SHP77 treated with DMSO at 0.1 percent for 48 hours (cell line): Measurements from ENCODE around the gene ZNF791.
"Not testable (repeated sequence)": the region's sequence is repeated elsewhere in the genome, so short reads cannot be mapped to it uniquely, and the experiment has no call there.

Source experiments
- DNase-seq: peaks from one replicate; lab custom pipeline; 2025; lab: John Stamatoyannopoulos, UW

Gene ZNF791

GRCh38 chr19:12610540-12611360 lies at the start of gene ZNF791, which contains the start of gene ZNF490:
ZNF791 (plus strand) TSS chr19:12610920; CDS start chr19:12611080, 160 bp downstream.
ZNF490 (minus strand) TSS chr19:12610813; CDS start chr19:12610680, 133 bp downstream.
- peak; percentile 90 for DNase-seq

DNA sequence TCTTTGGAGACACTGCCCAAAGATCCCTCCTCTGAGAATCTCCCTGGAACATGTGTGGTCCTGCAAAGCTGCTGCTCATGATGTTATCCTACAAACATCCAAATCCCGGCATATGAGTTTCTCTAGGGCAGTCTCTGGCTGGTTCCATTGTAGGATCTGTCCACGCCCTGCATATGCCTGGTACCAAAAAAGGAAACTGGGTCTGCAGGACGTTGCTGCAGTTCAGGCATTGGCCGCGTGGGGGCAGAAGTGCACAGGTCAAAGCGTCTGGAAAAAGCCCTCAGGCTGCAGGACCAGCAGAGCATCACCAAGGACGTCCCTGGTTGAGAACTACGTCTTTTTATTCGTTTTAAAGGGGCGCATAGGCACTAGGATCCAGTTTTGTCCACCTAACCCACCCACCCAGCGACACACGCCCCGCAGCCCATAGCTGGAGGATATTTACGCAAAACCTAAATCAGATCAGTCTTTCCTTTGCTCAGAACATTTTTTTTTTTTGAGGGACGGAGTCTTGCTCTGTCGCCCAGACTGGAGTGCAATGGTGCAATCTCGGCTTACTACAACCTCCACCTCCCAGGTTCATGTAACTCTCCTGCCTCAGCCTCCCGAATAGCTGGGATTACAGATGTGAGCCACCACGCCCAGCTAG lies 46.6 kb upstream of the ZNF791 start:
- peak; percentile 72 for DNase-seq

DNA sequence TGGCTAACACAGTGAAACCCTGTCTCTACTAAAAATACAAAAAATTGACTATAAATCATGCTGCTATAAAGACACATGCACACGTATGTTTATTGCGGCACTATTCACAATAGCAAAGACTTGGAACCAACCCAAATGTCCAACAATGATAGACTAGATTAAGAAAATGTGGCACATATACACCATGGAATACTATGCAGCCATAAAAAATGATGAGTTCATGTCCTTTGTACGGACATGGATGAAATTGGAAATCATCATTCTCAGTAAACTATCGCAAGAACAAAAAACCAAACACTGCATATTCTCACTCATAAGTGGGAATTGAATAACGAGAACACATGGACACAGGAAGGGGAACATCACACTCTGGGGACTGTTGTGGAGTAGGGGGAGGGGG lies 44.3 kb upstream of the ZNF791 start:
- not testable (repeated sequence) for DNase-seq

GRCh38 chr19:12567951-12568350 lies 42.8 kb upstream of the ZNF791 start:
- no peak for DNase-seq

DNA sequence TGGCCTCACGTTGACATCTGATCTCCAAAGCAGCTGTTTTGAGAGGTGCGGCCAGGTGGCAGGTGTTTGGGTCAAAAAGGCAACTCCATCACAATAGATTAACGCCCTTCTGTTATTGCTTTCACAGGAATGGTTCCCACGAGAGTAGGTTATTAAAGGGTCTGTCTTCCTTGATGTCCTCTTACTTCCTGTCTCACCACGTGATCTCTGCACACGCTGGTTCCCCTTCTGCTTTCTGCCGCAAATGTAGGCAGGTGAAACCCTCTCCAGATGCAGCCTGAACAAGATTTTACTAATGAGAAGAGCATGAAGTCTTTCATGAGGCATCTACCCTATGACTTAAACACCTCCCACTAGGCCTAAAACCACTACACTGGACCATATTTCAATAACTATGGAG lies 36.7 kb upstream of the ZNF791 start:
- DNase-seq, result no peak

DNA sequence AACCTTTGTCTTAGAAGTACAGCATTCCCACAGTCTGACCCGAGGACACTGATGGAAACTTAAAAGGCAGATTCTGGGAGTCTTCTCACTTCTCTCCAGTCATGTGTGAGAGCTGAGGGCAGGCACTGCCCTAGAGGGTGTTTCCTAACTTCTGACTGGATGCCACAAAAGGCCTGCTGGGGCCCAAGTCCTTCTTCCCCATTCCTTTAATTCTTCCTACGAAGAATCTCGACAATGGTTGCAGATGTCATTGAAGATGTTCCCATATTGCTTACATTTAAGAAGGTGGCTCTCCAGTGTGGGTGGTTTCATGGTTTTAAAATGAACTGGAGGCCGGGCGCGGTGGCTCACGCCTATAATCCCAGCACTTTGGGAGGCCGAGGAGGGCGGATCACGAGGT lies 32.1 kb upstream of the ZNF791 start:
- DNase-seq, result no peak

DNA sequence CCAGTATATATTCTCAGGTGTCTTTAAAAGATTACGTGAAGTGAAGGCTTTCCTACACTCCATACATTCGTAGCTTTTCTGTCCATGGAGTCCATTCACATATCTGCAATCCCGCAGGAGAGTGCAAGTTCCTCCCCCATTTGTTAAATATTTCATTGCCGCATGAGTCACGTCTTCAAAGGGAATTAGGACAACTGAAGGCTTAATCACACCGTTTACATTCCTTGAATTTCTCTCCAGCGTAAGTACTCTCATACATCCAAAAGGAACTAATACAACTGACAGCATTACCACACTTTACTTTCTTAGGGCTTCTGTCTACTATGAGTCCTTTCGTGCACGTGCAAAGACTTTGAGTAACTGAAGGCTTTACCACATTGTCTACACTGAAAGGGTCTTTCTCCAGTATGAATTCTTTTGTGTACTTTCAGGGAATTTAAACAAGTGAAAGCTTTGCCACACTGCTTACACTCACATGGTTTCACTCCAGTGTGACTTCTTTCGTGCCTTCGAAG lies 30.5 kb upstream of the ZNF791 start:
- DNase-seq, result no peak

GRCh38 chr19:12581100-12581499 lies 29.6 kb upstream of the ZNF791 start:
- no peak for DNase-seq

- no peak for DNase-seq
Measured at GRCh38 chr19:12596485-12596884, 14.2 kb upstream of the ZNF791 start.

DNA sequence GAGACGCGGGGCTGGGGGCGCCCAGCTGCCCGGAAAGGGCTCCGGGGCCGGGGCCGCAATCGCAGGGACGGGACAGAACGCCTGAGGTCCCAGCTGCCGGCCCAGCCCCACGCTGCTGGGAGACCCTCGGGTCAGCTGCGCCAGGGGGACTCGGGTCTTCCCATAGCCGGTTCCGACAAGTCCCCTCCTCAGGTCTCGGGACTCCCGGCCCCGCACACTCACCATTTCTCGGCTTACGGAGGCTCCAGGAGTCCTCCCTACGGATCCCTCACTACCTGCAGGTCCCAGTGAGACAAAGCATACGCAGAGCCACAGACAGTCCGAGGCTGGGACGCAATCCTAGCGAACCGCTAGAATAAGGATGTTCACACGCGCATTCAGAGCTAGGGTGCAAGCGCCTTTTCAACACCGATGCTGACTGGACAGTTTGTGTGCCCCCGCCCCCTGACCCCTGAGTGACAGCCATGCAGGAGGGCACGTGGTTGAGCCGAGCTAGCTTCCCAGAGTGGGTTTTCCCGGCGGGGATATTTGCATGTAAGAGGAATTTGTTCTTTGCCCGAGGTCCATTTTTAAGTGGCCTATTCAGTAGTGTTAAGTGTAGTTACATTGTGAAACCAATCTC lies 13.7 kb upstream of the ZNF791 start:
- DNase-seq, result no peak

GRCh38 chr19:12597594-12597993 lies 13.1 kb upstream of the ZNF791 start:
- no peak for DNase-seq

DNA sequence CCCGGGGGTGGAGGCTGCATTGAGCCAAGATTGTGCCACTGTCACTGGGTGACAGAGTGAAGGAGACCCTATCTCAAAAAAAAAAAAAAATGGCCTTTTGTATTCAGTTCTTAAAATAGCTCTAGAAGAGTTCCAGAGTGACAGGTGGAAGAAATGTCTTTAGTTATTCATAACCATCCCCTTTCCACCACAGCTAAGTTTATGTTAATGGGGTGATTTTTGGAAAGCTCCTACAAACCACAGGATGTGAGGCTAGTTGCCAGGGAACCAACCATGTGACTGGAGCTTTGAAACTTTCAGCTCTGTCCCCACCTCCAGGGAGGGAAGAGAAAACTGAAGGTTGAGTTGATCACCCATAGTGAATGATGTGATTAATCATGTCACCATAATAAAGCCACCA lies 7.0 kb upstream of the ZNF791 start:
- no peak for DNase-seq

DNA sequence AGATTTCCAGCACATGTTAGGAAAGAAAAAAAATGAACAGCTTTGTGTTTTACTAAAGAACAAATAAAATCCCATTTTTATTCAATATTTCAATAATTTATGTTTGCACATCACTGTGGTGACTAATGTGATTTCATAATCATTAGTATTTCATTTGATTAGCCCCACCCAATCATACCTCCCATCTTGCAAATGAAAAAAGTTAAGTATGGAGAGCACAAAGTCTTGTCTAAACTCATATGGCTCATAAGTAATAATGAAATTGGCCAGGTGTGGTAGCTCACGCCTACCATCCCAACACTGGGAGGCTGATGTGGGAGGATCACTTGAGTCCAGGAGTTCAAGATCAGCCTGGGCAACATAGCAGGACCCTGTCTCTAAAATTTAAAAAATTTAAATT lies 3.9 kb upstream of the ZNF791 start:
- no peak for DNase-seq

- DNase-seq, result no peak
Measured at GRCh38 chr19:12607631-12608030, 3.1 kb upstream of the ZNF791 start.

DNA sequence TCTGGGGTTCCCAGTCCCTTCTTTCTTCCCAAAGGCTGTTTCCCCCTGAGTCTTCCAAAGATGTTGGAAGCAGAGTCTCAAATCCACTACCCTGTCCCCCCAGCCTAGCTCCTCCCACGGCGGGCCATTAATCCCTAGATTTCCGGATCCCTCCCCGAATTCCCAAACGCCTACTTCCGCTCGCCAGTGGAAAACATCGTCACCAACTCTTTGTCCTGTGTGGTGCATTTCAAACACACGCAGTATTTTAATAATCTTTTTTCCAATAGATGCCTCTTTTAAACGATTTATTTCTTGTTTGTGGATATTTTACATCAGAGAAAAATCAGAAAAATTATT lies 610 bp downstream of the ZNF791 start:
- DNase-seq, result peak; percentile 40

GRCh38 chr19:12617646-12618045 lies 6.9 kb downstream of the ZNF791 start:
- DNase-seq, result no peak

DNA sequence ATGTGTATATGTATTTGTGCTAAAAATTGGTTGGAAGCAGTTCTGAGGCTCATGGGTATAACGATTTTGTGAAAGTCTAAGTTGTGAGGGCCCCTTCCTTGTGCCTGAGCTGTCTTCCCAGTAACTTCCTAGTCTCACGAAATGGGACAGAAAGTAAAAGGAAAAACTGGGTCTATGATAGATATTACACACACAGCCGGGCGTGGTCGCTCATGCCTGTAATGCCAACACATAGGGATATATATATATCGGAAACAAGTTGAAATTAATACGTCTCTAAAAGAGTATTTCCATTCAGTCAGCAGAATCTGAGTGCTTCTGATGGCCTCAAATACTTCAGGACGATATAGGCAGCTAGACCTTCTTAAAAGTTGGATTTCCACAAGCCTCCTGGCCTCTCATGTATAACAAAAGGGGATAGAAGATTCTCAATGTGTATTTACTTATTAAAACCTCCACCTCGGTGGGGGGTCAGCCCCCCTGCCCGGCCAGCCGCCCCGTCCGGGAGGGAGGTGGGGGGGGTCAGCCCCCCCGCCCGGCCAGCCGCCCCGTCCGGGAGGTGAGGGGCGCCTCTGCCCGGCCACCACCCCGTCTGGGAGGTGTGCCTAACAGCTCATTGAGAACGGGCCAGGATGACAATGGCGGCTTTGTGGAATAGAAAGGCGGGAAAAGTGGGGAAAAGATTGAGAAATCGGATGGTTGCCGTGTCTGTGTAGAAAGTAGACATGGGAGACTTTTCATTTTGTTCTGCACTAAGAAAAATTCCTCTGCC lies 10.7 kb downstream of the ZNF791 start:
- DNase-seq, result not testable (repeated sequence)

GRCh38 chr19:12623361-12624031 lies 12.8 kb downstream of the ZNF791 start:
- DNase-seq, result no peak

DNA sequence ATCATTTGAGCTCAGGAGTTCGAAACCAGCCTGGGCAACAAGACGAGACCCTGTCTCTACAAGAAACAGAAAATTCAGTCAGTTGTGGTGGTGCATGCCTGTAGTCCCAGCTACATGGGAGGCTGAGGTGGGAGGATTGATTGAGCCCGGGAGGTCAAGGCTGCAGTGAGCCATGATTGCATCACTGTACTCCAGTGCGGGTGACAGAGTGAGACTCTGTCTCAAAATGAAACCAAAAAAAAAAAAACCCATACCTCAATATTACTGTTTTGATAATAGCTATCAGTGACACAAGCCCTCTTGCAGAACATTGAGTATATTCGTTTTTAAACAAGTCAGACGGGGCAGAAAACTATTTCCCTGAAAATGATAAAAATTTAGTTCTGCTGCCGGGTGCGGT lies 16.2 kb downstream of the ZNF791 start:
- no peak for DNase-seq

DNA sequence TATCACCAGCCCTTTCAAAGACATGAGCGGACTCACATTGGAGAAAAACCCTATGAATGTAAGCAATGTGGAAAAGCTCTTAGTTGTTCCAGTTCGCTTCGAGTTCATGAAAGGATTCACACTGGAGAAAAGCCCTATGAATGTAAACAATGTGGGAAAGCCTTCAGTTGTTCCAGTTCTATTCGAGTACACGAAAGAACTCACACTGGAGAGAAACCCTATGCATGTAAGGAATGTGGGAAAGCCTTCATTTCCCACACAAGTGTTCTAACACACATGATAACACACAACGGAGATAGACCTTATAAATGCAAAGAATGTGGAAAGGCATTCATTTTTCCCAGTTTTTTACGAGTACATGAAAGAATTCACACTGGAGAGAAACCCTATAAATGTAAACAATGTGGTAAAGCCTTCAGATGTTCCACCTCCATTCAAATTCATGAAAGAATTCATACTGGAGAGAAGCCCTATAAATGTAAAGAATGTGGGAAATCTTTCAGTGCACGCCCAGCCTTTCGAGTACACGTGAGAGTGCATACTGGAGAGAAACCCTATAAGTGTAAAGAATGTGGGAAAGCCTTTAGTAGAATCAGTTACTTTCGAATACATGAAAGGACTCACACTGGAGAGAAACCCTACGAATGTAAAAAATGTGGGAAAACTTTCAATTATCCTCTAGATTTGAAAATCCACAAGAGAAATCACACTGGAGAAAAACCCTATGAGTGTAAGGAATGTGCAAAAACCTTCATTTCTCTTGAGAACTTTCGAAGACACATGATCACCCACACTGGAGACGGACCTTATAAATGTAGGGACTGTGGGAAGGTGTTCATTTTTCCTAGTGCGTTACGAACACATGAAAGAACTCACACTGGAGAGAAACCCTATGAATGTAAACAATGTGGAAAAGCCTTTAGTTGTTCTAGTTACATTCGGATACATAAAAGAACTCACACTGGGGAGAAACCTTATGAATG lies 17.6 kb downstream of the ZNF791 start:
- DNase-seq, result no peak
